ENCODE results near the gene ADARB1. TPM values are rescaled to one million over a fixed set of nuclear protein-coding genes. Genes with fewer than 3 reads are reported as not detected.

The ADARB1 gene
- total RNA-seq, 2 experiments from 2014 or later: 6.6 to 20.5 TPM

- no peak overlapping the region for H2AFZ ChIP-seq (ENCODE audit: low read length)
- H3K4me2 ChIP-seq (ENCODE audit: low read length): no peak overlapping the region
- intact Hi-C loops (cut with micrococcal nuclease; ENCODE audit: unreplicated experiment): no loop called here
- ChIA-PET CTCF (ENCODE audit: unreplicated experiment) (no interaction called here), POLR2A (no interaction called here)
- H3K4me1 ChIP-seq (ENCODE audit: insufficient read depth, low read length, poor library complexity, severe bottlenecking): no peaks in the 10 kb centered on the region
- H3K36me3 ChIP-seq (ENCODE audit: insufficient read depth, low read length): no peaks in the 10 kb centered on the region
- BruUV-seq (replicated peaks): no TSS peak
- no peaks in the 10 kb centered on the region for H3K9me2 ChIP-seq (ENCODE audit: insufficient read depth, low read length)
- no peaks in the 10 kb centered on the region for H3K79me2 ChIP-seq (ENCODE audit: insufficient read depth, low read depth, low read length)
- TF ChIP-seq EZH2phosphoT487 (IDR thresholded peaks at IDR 0.05; ENCODE audit: borderline replicate concordance, low read depth, low read length): no peak
- TF ChIP-seq CTCF (conservative IDR thresholded peaks at IDR 0.05; ENCODE audit: low read length): no peak
- no peaks in the 10 kb centered on the region for H3K9me3 ChIP-seq (ENCODE audit: low read length)
- no peak overlapping the region for H3K4me3 ChIP-seq (ENCODE audit: low read depth, low read length, poor library complexity, severe bottlenecking)
- no peak for DNase-seq (ENCODE audit: low spot score)
- H3K27ac ChIP-seq (ENCODE audit: low read depth, low read length, poor library complexity, severe bottlenecking): no peak overlapping the region
- H4K20me1 ChIP-seq (ENCODE audit: insufficient read depth, low read length): no peaks in the 10 kb centered on the region
Observed at GRCh38 chr21:45072738-45073300, 1.6 kb upstream of the ADARB1 start.

DNA sequence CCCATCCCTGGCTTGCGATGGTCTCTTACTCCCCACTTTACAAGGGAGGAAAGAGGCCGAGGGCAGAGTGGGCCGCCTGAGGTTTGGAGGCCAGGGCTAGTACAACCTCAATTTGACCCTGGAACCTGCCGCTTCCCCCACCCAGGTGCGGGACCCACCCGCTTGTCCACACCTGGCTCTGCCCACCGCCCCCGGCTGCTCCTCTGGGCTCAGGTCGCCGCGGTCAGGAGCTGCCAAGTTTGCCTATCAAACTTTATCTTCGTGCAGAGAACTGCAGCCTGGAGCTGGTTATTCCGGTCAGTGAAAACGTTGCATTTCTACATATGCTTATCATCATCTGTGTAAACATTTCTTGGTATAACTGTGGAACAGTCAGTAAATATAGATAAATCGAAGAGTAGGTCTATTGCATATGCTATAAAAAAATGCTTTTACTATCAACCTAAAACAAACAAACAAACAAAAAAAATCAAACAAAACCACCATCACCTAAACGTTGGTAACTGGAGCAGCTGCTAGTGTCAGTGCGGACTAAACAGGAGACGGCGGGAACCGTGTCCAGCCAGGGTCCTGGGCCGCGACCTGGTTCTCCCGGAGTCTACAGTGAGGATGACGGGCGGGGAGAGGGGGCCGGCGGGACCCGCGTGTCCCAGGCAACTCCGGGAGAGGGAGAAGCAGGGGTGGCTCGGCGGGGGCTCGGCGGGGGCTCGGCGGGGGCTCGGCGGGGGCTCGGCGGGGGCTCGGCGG lies 906 bp upstream of the ADARB1 start:
- H3K4me2 ChIP-seq (ENCODE audit: low read length): peak overlapping the region; percentile 90
- H3K36me3 ChIP-seq (ENCODE audit: insufficient read depth, low read length): no peaks in the 10 kb centered on the region
- no peaks in the 10 kb centered on the region for H3K9me3 ChIP-seq (ENCODE audit: low read length)
- H3K27ac ChIP-seq (ENCODE audit: low read depth, low read length, poor library complexity, severe bottlenecking): no peak overlapping the region
- no peaks in the 10 kb centered on the region for H4K20me1 ChIP-seq (ENCODE audit: insufficient read depth, low read length)
- H2AFZ ChIP-seq (ENCODE audit: low read length): no peak overlapping the region
- no TSS peak for BruUV-seq (replicated peaks)
- CTCF ChIA-PET (ENCODE audit: unreplicated experiment): no interaction called here
- TF ChIP-seq EZH2phosphoT487 (IDR thresholded peaks at IDR 0.05; ENCODE audit: borderline replicate concordance, low read depth, low read length) (no peak), CTCF (conservative IDR thresholded peaks at IDR 0.05; ENCODE audit: low read length) (no peak)
- H3K4me3 ChIP-seq (ENCODE audit: low read depth, low read length, poor library complexity, severe bottlenecking): peak overlapping the region; percentile 98
- no peaks in the 10 kb centered on the region for H3K4me1 ChIP-seq (ENCODE audit: insufficient read depth, low read length, poor library complexity, severe bottlenecking)
- intact Hi-C loops (cut with micrococcal nuclease; ENCODE audit: unreplicated experiment): loop anchor here (1.0 to 2.0 kb wide), 2 partner anchors 37 to 55 kb away; no protein-coding TSS in a partner anchor
- no peaks in the 10 kb centered on the region for H3K9me2 ChIP-seq (ENCODE audit: insufficient read depth, low read length)
- POLR2A ChIA-PET: no interaction called here
- no peaks in the 10 kb centered on the region for H3K79me2 ChIP-seq (ENCODE audit: insufficient read depth, low read depth, low read length)
- peak; percentile 13 for DNase-seq (ENCODE audit: low spot score)

Data from OCI-LY7 (cell line).